Breast epithelium (tissue), 4 donors: ENCODE results near the gene RNF149. TPM values are rescaled to one million over a fixed set of nuclear protein-coding genes. Genes with fewer than 3 reads are reported as not detected.

Experiments used
- DNase-seq, 2 donors: peaks; one replicate each; pipeline ENCODE4 v3.0.0-alpha.2; 2019; ENCODE audit warnings: low spot score in 2 of 2
- H3K27ac ChIP-seq, 2 donors: fragments of 200-600 bp; sonication (generic) in 1 of 2; one replicate each; pipeline ENCODE4 v1.5.1; 2016 to 2019; ENCODE audit warnings: mild to moderate bottlenecking in 1 of 2
- H3K27me3 ChIP-seq, 2 donors: fragments of 200-600 bp; sonication (generic) in 1 of 2; one replicate each; pipeline versions ENCODE4 v1.5.1 to v1.6.0; 2017 to 2019; ENCODE audit warnings: control low read depth in 1 of 2, mild to moderate bottlenecking in 1 of 2
- H3K36me3 ChIP-seq: fragments of 200-600 bp; one replicate; pipeline ENCODE4 v1.5.1; 2019
- H3K4me1 ChIP-seq, 2 donors: fragments of 200-600 bp; sonication (generic); one replicate each; pipeline ENCODE4 v1.5.1; 2016 to 2019; ENCODE audit warnings: control low read depth in 1 of 2
- H3K4me3 ChIP-seq, 3 donors: fragments of 200-600 bp; sonication (generic); 1 replicate in 2 of 3; 2 replicates in 1 of 3; pipeline ENCODE4 v1.5.1; 2016 to 2019; ENCODE audit warnings: mild to moderate bottlenecking in 3 of 3, moderate library complexity in 2 of 3
- H3K9me3 ChIP-seq, 2 donors: fragments of 200-600 bp; sonication (generic) in 1 of 2; one replicate each; pipeline ENCODE4 v1.5.1; 2016 to 2019; ENCODE audit warnings: control low read depth in 1 of 2
- CTCF ChIP-seq, 3 donors: fragments of 450-650 bp; IDR thresholded peaks; one replicate each; pipeline ENCODE4 v1.5.1; 2016 to 2017; ENCODE audit warnings: antibody characterized with exemption in 3 of 3, mild to moderate bottlenecking in 3 of 3, moderate library complexity in 3 of 3
- POLR2A ChIP-seq: fragments of 450-650 bp; IDR thresholded peaks from one replicate; pipeline ENCODE4 v1.6.1; 2016; ENCODE audit warnings: antibody characterized with exemption, mild to moderate bottlenecking, moderate library complexity
- POLR2AphosphoS5 ChIP-seq, 3 donors: sonication (generic); formaldehyde crosslinking; IDR thresholded peaks; one replicate each; pipeline ENCODE4 v1.6.1; 2017; ENCODE audit warnings: antibody characterized with exemption in 3 of 3
- intact Hi-C: fragments of 100-400 bp; cut with DNase I; formaldehyde crosslinking; loops from one replicate; pipeline ENCODE4 v1.15.1; 2023; ENCODE audit warnings: low total_unique reads
- total RNA-seq, 3 donors: library from RNA; depleted of rRNA; stranded (reverse); fragments of >200 nt; gene quantifications; one replicate each; pipeline ENCODE4 v1.1.0, GENCODE V29; 2016

The RNF149 gene
- total RNA-seq, 3 donors from 2014 or later: 65.6 to 101 (median 75.4) TPM

GRCh38 chr2:101306410-101306809, 2.1 kb downstream of the RNF149 start:
- TF ChIP-seq POLR2A: no peak
- TF ChIP-seq POLR2AphosphoS5 (IDR thresholded peaks at IDR 0.05): no peak
- no peak for TF ChIP-seq CTCF (IDR thresholded peaks at IDR 0.05)
- H3K4me3 ChIP-seq: peak overlapping the region; percentile 84 to 90 (median 87)
- no peaks in the 10 kb centered on the region for H3K9me3 ChIP-seq
- peak overlapping the region; percentile 92 to 93 for H3K27ac ChIP-seq
- peaks cover 0 to 13% of the 10 kb centered on the region in 2 donors for H3K4me1 ChIP-seq
- H3K27me3 ChIP-seq: no peaks in the 10 kb centered on the region
- H3K36me3 ChIP-seq: no peaks in the 10 kb centered on the region
- intact Hi-C loops: no loop called here
- no peak for DNase-seq

- Histone ChIP-seq H3K9me3 (no peaks in the 10 kb centered on the region), H3K27ac (peak overlapping the region; percentile 30 to 35), H3K4me1 (peaks cover 0 to 13% of the 10 kb centered on the region in 2 donors), H3K36me3 (no peaks in the 10 kb centered on the region), H3K4me3 (peak overlapping the region; percentile 84 to 90 (median 87)), H3K27me3 (no peaks in the 10 kb centered on the region)
- TF ChIP-seq POLR2A (no peak), CTCF (IDR thresholded peaks at IDR 0.05) (no peak), POLR2AphosphoS5 (IDR thresholded peaks at IDR 0.05) (no peak)
- DNase-seq: no peak
- intact Hi-C loops: no loop called here
These were observed 2.9 kb downstream of the RNF149 start for GRCh38 chr2:101305492-101306078.

- intact Hi-C loops: no loop called here
- Histone ChIP-seq H3K4me1 (peaks cover 0 to 14% of the 10 kb centered on the region in 2 donors), H3K9me3 (no peaks in the 10 kb centered on the region), H3K27me3 (no peaks in the 10 kb centered on the region), H3K36me3 (no peaks in the 10 kb centered on the region), H3K4me3 (peak overlapping the region in 2 of 3 donors; percentile 87 to 90), H3K27ac (peak overlapping the region in 1 of 2 donors; percentile 30)
- no peak for DNase-seq
- TF ChIP-seq POLR2A: no peak
These were observed 3.5 kb downstream of the RNF149 start for GRCh38 chr2:101305035-101305434.

GRCh38 chr2:101303688-101304087, 4.8 kb downstream of the RNF149 start:
- TF ChIP-seq POLR2A (no peak), POLR2AphosphoS5 (IDR thresholded peaks at IDR 0.05) (no peak), CTCF (IDR thresholded peaks at IDR 0.05) (no peak)
- DNase-seq: no peak
- intact Hi-C loops: no loop called here
- no peaks in the 10 kb centered on the region for H3K36me3 ChIP-seq
- H3K27ac ChIP-seq: no peak overlapping the region
- H3K4me1 ChIP-seq: peaks cover 0 to 18% of the 10 kb centered on the region in 2 donors
- H3K27me3 ChIP-seq: no peaks in the 10 kb centered on the region
- H3K9me3 ChIP-seq: no peaks in the 10 kb centered on the region
- H3K4me3 ChIP-seq: no peak overlapping the region

- no peaks in the 10 kb centered on the region for H3K36me3 ChIP-seq
- DNase-seq: no peak
- intact Hi-C loops: no loop called here
- TF ChIP-seq POLR2A (no peak), CTCF (IDR thresholded peaks at IDR 0.05) (no peak)
- H3K4me1 ChIP-seq: peaks cover 0 to 18% of the 10 kb centered on the region in 2 donors
- H3K9me3 ChIP-seq: no peaks in the 10 kb centered on the region
- H3K27me3 ChIP-seq: no peaks in the 10 kb centered on the region
- no peak overlapping the region for H3K27ac ChIP-seq
- H3K4me3 ChIP-seq: no peak overlapping the region
These were observed 6.5 kb downstream of the RNF149 start for GRCh38 chr2:101302016-101302415.
